Measurements from ENCODE around the gene PVR.

The PVR gene

DNA sequence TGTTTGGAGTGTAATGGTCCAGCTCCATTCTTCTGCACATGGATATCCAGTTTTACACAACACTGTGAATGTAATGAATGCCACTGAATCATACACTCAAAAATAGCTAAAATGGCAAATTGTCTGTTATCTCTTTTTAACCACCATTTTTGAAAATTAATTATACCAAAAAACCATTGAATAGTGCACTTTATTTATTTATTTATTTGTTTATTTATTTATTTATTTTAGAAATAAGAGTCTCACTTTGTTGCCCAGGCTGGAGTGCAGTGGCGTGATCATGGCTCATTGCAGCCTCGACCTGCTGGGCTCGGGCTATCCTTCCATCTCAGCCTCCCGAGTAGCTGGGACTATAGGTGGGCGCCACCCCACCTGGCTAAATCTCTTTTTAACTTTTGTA lies 20.3 kb downstream of the PVR start:
- H3K27me3 ChIP-seq (ENCODE audit: insufficient read depth, low read length, poor library complexity): no peaks in the 10 kb centered on the region
- ATAC-seq (ENCODE audit: insufficient read depth, low read depth) (no peak), DNase-seq (no peak)
- H3K79me2 ChIP-seq (ENCODE audit: insufficient read depth, low read length): no peaks in the 10 kb centered on the region
- no peak overlapping the region for H3K9ac ChIP-seq (ENCODE audit: low read depth, low read length)
- no peak for TF ChIP-seq EZH2 (IDR thresholded peaks at IDR 0.05; ENCODE audit: borderline replicate concordance, low read depth, low read length, severe bottlenecking)
- TF ChIP-seq CTCF (IDR thresholded peaks at IDR 0.05; ENCODE audit: borderline replicate concordance, extremely low read depth, low read length, poor library complexity, severe bottlenecking): no peak
- no peak overlapping the region for H2AFZ ChIP-seq (ENCODE audit: low read depth, low read length)
- H4K20me1 ChIP-seq (ENCODE audit: insufficient read depth, low read length): no peaks in the 10 kb centered on the region
- H3K36me3 ChIP-seq (ENCODE audit: insufficient read depth, low read length): no peaks in the 10 kb centered on the region
- no peak overlapping the region for H3K4me2 ChIP-seq (ENCODE audit: insufficient read depth, low read length)
- H3K4me3 ChIP-seq (ENCODE audit: low read depth in 1 of 2, low read length in 2 of 2): no peak overlapping the region
- no peak overlapping the region for H3K27ac ChIP-seq (ENCODE audit: low read length)
- H3K4me1 ChIP-seq (ENCODE audit: insufficient read depth, low read length): no peaks in the 10 kb centered on the region
- H3K9me3 ChIP-seq (ENCODE audit: insufficient read depth, low read length, severe bottlenecking): no peaks in the 10 kb centered on the region

GRCh38 chr19:44664976-44665375 lies 21.3 kb downstream of the PVR start:
- DNase-seq (no peak), ATAC-seq (ENCODE audit: insufficient read depth, low read depth) (no peak)
- H3K27ac ChIP-seq (ENCODE audit: low read length): no peak overlapping the region
- no peaks in the 10 kb centered on the region for H3K36me3 ChIP-seq (ENCODE audit: insufficient read depth, low read length)
- H4K20me1 ChIP-seq (ENCODE audit: insufficient read depth, low read length): no peaks in the 10 kb centered on the region
- no peak for TF ChIP-seq EZH2 (IDR thresholded peaks at IDR 0.05; ENCODE audit: borderline replicate concordance, low read depth, low read length, severe bottlenecking)
- no peak for TF ChIP-seq CTCF (IDR thresholded peaks at IDR 0.05; ENCODE audit: borderline replicate concordance, extremely low read depth, low read length, poor library complexity, severe bottlenecking)
- no peaks in the 10 kb centered on the region for H3K9me3 ChIP-seq (ENCODE audit: insufficient read depth, low read length, severe bottlenecking)
- no peaks in the 10 kb centered on the region for H3K27me3 ChIP-seq (ENCODE audit: insufficient read depth, low read length, poor library complexity)
- no peak overlapping the region for H3K4me2 ChIP-seq (ENCODE audit: insufficient read depth, low read length)
- H3K4me1 ChIP-seq (ENCODE audit: insufficient read depth, low read length): no peaks in the 10 kb centered on the region
- H3K4me3 ChIP-seq (ENCODE audit: low read depth in 1 of 2, low read length in 2 of 2): no peak overlapping the region
- no peak overlapping the region for H2AFZ ChIP-seq (ENCODE audit: low read depth, low read length)
- H3K9ac ChIP-seq (ENCODE audit: low read depth, low read length): no peak overlapping the region
- no peaks in the 10 kb centered on the region for H3K79me2 ChIP-seq (ENCODE audit: insufficient read depth, low read length)

DNA sequence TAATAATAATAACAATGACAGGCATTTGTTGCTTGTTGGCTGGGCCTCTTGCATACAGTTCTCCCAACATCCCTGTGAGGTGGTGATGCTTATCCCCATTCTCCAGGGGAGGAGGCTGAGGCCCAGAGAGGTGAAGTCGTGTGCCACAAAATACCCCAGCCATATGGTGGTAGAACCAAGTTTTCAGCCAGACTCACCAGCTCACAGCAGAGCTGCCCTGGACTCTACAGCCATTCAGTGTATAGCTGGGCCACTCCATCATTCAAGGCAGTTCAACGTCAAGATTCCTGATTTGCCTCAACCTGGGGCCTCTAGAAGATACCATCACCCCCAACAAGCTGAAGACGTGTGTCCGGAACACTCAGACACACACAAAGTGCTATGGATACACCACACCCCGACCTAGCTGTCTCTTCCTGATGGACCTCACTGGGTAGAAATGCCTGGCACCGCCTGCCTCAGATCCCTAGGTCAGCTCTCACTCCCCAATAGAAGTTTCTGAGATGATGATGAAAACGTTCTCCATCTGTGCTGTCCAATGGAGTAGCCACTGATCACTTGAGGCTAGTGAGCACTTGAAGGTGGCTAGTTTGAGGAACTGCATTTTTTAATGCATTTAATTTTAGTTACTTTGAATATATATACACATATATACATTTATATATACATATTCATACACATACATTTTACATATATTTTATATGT lies 23.3 kb downstream of the PVR start:
- H3K4me2 ChIP-seq (ENCODE audit: insufficient read depth, low read length): no peak overlapping the region
- ATAC-seq (ENCODE audit: insufficient read depth, low read depth) (no peak), DNase-seq (no peak)
- H3K79me2 ChIP-seq (ENCODE audit: insufficient read depth, low read length): no peaks in the 10 kb centered on the region
- H2AFZ ChIP-seq (ENCODE audit: low read depth, low read length): no peak overlapping the region
- TF ChIP-seq CTCF (IDR thresholded peaks at IDR 0.05; ENCODE audit: borderline replicate concordance, extremely low read depth, low read length, poor library complexity, severe bottlenecking) (no peak), EZH2 (IDR thresholded peaks at IDR 0.05; ENCODE audit: borderline replicate concordance, low read depth, low read length, severe bottlenecking) (no peak)
- no peak overlapping the region for H3K27ac ChIP-seq (ENCODE audit: low read length)
- no peaks in the 10 kb centered on the region for H3K36me3 ChIP-seq (ENCODE audit: insufficient read depth, low read length)
- H4K20me1 ChIP-seq (ENCODE audit: insufficient read depth, low read length): no peaks in the 10 kb centered on the region
- no peaks in the 10 kb centered on the region for H3K4me1 ChIP-seq (ENCODE audit: insufficient read depth, low read length)
- H3K9ac ChIP-seq (ENCODE audit: low read depth, low read length): no peak overlapping the region
- no peaks in the 10 kb centered on the region for H3K9me3 ChIP-seq (ENCODE audit: insufficient read depth, low read length, severe bottlenecking)
- H3K4me3 ChIP-seq (ENCODE audit: low read depth in 1 of 2, low read length in 2 of 2): no peak overlapping the region
- no peaks in the 10 kb centered on the region for H3K27me3 ChIP-seq (ENCODE audit: insufficient read depth, low read length, poor library complexity)

All from DND-41 (cell line).